Left hindlimb (tissue), 1 donor: ENCODE data around the gene ARFGEF3.
"Not testable (repeated sequence)": the region's sequence is repeated elsewhere in the genome, so short reads cannot be mapped to it uniquely, and the experiment has no call there.

Experiments used
- DNase-seq: peaks from one replicate; pipeline ENCODE4 v3.0.0-alpha.2; 2018

ARFGEF3 gene

DNA sequence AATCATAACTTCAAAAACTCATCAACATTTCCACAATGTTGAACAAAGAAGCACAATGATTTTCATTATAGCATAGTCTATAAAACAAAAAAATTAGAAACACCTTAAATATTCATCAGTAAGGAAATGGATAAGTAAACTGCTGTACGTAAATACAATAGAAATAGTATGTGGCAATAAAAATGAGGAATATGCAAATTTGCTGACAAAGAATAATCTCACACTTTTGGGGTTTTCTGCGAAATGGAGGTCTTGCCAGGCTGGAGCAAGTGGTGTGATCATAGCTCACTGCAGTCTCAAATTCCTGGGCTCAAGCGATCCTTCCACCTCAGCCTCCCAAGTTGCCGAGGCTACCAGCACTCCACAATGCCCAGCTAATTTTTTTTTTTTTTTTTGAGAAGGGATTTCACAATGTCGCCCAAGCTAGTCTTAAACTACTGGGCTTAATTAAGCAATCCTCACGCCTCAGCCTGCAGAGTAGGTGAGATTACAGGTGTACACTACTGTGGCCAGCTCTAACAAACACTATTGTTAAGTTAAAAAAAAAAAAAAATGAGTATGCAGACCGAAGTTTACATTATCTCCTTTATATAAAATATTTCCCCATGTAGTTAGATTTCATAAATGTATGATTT lies 157.1 kb downstream of the ARFGEF3 start:
- DNase-seq = no peak

DNA sequence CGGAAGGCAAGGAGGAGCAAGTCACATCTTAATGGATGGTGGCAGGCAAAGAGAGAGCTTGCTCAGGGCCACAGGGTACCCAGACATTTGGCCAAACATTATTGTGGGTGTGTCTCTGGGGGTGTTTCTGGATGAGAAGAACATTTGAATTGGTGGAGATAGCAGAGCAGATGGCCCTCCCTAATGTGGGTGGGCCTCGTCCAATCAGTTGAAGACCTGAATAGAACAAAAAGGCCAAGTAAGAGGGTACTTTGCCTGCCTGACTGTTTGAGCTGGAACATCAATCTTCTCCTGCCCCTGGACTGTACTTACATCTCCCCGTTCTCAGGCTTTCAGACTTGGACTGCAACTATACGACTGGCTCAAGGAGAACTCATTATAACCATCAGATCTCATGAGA lies 160.2 kb downstream of the ARFGEF3 start:
- no peak for DNase-seq

DNA sequence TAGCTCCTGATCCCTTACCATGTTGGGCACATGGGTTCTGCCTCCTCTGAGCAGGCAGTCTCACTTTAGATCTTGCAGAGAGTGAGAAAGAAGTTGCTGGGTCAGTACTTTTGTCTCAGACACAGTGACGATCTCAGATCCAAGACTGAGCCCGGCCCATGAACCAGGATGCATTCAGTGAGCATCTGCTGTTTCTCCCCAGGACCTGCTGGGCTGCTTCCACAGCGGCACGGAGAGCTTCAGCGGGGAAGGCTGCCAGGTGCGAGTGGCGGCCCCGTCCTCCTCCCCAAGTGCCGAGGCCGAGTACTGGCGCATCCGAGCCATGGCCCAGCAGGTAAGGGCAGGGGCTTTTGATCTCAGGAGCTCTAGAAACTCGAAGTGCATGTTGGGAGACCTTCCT lies 162.1 kb downstream of the ARFGEF3 start:
- DNase-seq = no peak

DNA sequence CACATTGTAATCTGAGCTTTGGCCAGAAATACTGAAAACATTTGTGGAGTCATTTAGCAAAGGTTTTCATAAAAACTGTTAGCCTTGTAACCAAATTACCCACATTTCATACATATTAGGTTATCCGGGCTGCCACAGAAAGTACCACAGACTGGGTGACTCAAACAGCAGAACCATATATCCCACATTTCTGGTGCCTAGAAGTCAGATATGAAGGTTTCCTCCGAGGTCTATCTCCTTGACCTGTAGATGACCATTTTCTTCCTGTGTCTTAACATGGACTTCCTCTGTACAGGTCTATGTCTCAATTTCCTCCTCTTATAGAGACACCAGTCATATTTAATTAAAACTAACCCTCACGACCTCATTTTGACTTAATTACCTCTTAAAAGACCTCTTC lies 166.5 kb downstream of the ARFGEF3 start:
- no peak for DNase-seq

DNA sequence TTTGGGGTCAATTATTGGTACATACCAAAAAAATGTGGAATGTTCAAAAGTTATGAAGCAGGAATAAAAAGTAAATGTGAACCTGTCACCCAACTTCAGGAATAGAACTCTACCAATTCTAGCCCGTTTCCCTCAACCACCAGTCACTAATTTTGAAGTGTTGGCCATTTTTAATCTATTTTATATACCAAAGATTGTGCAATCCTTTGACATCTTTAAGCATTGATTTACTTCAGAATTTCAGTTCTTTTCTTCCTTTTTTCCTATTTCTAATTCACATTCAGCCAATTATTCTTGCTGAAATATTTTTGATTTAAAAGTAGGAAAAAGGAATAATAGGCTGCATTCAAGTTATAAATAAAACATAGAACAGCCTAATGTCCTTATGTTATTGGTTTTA lies 169.0 kb downstream of the ARFGEF3 start:
- no peak for DNase-seq

DNA sequence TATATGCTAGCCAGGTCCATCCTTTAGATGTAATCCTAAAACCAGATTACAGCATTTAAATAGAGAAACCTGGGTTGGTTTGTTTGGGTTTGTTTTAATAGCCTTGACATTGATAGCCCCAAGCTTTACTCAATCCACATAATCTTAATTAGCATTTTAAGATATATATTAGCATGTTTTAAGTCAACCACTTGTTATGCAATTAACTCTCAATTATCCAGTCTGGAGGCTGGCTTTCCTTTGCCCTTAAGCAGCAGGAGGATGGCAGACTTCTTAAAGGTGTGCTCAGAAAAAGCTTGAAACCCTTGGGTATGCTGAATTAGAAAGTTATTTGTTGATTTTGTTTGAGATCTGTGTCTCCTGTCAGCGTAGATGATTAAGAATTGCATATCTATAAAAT lies 169.7 kb downstream of the ARFGEF3 start:
- DNase-seq = no peak

DNA sequence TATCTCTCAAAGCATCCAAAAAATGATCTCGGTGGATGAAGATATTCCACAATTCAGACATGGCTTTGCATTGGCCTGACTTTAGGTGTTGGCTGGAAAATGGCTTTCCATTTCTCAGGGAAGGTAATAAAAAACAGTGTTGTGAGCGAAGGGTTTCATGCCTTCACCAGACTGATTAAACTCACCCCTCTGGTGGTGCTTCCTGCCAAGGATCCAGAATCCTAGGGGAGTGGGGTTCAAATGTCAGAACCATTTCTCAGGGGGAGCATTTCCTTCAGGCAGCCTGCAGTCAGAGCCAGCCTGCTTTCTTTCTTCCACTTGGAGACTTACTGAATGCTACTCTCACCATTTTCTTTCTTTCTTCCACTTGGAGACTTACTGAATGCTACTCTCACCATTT lies 170.2 kb downstream of the ARFGEF3 start:
- no peak for DNase-seq

DNA sequence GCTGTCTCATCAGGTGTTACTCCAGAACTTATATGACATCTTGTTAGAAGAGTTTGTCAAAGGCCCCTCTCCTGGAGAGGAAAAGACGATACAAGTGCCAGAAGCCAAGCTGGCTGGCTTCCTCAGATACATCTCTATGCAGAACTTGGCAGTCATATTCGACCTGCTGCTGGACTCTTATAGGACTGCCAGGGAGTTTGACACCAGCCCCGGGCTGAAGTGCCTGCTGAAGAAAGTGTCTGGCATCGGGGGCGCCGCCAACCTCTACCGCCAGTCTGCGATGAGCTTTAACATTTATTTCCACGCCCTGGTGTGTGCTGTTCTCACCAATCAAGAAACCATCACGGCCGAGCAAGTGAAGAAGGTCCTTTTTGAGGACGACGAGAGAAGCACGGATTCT lies 172.3 kb downstream of the ARFGEF3 start:
- no peak for DNase-seq

DNA sequence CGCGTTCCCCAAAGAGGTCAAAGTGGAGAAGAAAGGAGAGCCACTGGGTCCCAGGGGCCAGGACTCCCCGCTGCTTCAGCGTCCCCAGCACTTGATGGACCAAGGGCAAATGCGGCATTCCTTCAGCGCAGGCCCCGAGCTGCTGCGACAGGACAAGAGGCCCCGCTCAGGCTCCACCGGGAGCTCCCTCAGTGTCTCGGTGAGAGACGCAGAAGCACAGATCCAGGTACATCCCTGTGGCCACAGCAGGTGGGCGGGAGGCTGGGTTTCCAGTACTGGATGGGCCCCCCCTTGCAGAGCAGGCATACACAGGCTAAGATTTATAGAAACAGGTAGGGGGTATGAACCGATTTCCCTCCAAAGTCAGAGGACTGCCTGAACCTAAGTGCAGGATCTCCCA lies 173.2 kb downstream of the ARFGEF3 start:
- DNase-seq = no peak

DNA sequence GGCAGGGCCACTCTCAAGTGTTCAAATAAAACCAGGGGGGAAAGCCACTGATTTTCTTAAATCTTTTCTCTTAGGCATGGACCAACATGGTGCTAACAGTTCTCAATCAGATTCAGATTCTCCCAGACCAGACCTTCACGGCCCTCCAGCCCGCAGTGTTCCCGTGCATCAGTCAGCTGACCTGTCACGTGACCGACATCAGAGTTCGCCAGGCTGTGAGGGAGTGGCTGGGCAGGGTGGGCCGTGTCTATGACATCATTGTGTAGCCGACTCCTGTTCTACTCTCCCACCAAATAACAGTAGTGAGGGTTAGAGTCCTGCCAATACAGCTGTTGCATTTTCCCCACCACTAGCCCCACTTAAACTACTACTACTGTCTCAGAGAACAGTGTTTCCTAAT lies 174.5 kb downstream of the ARFGEF3 start:
- DNase-seq = no peak

DNA sequence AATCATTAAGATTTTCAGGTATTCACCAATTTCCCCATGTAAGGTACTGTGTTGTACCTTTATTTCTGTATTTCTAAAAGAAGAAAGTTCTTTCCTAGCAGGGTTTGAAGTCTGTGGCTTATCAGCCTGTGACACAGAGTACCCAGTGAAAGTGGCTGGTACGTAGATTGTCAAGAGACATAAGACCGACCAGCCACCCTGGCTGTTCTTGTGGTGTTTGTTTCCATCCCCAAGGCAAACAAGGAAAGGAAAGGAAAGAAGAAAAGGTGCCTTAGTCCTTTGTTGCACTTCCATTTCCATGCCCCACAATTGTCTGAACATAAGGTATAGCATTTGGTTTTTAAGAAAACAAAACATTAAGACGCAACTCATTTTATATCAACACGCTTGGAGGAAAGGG lies 175.3 kb downstream of the ARFGEF3 start:
- no peak for DNase-seq

DNA sequence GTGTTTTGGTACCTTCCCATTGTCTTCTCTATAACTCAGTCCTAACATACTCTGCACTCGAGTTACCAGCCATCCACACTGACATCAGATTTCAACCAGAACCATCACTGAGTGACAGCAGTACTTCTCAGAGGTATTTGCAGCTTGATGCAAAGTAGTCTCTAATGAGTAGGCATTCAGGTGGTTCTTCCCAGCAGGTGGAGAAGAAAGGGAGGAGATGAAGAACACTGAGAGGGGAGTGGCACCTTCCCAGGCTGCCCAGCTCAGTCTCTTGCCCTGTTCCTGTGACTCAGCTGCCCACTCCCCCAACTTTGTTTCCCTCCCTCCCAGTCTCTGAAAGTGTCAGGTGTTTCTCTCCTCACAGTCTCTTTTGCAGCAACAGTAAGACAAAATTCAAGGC lies 177.3 kb downstream of the ARFGEF3 start:
- DNase-seq = no peak

DNA sequence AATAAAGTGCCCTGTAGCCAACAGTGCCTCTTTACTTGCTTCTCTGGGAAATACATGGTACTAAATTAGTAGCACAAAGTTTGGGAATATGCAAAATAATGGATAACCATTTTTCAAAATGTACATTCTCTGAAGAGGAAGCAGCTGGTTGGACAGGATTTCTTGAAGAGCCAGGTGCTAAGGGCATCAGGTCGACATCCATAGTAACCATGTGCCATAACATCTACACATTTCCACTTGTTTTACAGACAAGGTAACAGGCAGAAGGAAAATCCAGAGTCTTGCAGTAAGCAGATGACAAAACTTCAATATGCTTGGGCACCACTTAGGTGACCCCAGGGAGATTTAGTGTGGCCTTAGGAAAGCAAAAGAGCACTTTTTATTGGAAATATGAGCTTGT lies 179.4 kb downstream of the ARFGEF3 start:
- no peak for DNase-seq

DNA sequence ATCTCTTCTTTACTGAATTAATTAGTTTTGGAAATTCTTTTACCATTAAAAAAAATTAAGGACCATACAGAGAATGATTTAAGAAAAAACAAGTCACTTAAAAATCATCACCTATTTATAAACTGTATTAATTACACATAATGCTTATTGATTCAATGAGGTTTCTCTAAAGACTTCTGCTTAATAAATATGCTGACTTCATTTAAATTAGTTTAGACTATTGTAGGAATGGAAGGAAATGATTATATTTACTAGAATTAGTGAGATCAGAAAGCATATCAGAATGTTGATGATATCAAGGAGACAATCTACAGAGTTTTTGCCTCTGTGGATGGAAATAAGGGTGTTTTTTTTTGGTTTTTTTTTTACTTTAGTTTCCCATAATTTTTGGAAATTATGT lies 181.4 kb downstream of the ARFGEF3 start:
- DNase-seq = no peak

DNA sequence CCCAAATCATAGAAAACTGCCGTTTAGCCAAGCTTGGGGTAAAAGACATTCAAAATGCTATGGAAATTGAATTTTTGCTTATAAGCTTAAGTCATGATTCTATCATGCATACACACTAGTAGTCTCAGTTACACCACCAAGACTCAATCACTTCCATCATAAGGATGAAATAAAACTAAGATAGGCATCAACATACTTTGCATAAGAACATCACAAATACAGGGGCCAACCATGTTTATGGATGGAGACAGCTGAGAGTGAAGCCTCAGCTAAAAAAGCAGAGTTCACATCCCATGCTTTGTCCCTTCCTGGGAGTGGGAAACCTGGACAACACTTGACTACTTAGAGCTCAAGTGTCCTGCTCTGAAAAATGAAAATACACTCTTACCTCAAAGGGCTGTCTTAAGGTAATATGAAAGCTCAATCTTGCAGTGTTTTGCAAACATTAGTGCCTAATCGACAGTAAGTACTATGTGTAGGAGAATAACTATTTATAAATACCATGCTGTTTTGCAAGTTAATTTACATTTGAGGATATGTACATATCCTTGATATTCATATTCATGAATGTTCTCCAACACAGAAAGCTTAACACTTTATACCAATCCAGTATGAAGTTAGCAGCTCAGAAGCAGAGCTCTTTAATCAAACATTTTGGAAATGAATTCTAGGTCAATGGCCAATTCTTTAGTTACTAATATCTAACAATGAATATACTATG lies 184.0 kb downstream of the ARFGEF3 start:
- no peak for DNase-seq

DNA sequence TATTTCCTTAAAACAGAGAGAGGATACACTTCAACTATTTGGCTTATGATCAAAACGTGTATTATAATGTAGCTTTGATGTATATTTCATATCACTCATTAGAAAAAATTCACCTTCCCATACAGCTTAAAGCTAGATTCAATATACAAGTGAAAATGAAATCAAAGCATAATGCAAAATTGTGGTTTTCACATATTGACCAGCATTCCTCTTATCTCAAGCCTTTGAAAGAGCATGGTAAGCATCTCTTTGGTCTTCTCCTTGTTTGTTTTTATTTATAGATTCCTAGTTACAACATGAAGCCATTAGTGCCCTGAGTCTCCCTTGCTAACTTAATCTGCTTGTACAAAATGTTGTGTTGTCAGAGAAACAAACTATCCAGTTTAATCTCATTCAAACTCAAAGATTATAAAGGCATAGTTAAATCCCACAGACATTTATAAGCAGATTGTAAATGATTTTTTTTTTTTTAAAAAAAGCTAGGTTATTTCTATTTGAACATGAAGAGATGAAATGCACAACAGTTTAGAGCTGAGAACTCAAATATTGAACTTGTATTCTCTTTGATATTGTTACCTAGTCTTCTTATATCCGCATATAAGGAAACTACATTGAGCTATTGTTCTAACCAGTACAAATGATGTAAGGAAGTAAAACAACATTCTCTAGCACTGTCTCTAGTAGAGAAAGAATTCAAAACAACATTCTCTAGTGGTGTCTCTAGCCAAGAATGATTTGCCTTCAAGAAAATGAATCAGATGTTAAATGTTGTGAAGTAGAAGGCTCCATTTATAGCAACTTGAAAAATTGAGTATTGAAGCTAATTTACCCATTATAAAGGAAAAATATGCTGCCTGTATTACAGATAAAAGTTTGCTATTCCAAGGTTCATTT lies 184.8 kb downstream of the ARFGEF3 start:
- no peak for DNase-seq

DNA sequence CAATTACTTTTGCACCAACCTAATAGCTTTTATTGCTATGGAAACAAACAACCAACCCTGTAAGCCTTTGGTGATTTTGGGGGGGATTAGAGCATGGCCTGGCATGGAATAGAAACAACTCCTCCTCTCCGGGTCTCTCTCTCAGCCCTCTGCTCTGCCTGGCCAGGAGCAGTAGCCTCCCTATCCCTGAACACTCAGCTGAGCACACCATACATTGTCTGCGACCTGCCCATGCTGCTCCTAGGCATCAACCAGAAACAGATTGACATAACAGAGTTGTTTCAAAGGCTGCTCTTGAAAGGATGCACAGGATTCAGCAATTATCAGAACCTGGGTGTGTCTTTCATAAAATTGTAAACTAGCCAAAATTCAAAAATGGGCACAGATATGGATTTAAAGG lies 186.1 kb downstream of the ARFGEF3 start:
- DNase-seq = no peak

DNA sequence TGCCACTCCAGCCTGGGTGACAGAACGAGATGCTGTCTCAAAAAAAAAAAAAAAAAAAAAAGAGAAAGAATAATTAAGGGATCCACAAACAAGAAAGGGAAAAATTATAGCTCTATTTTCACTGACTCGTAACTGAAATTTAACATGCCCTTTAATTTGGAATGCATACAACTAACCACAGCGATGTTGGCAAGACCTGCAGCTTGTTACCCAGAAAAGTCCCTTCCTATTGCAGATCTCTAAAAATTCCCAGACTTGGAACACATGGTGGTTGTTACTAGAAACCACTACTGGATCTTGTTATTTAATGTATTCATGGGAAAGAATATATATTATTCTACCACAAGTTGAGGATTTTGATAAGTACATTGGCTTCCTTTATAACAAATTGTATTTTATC lies 188.2 kb downstream of the ARFGEF3 start:
- DNase-seq = no peak

DNA sequence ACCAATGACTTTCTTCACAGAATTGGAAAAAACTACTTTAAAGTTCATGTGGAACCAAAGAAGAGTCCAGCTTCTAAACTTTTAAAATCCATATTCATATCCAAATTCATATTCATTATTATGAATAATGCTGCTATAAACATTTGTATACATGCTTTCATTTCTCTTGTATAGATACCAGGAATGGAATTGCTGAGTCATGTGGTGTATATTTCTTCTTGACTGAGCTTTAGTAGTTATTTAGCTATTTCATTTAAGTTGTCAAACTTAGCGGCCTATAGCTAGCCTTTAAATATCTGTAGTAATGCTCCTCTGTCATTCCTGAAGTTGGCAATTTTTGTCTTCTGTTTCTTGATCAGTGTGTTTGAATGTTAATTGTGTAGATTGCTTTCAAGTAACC lies 196.2 kb downstream of the ARFGEF3 start:
- no peak for DNase-seq

DNA sequence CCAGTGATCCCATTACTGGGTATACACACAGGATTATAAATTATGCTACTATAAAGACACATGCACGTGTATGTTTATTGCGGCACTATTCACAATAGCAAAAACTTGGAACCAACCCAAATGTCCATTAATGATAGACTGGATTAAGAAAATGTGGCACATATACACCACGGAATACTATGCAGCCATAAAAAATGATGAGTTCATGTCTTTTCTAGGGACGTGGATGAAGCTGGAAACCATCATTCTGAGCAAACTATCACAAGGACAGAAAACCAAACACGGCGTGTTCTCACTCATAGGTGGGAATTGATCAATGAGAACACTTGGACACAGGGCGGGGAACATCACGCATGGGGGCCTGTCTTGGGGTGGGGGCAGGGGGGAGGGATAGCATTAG lies 206.9 kb downstream of the ARFGEF3 start:
- DNase-seq = not testable (repeated sequence)

DNA sequence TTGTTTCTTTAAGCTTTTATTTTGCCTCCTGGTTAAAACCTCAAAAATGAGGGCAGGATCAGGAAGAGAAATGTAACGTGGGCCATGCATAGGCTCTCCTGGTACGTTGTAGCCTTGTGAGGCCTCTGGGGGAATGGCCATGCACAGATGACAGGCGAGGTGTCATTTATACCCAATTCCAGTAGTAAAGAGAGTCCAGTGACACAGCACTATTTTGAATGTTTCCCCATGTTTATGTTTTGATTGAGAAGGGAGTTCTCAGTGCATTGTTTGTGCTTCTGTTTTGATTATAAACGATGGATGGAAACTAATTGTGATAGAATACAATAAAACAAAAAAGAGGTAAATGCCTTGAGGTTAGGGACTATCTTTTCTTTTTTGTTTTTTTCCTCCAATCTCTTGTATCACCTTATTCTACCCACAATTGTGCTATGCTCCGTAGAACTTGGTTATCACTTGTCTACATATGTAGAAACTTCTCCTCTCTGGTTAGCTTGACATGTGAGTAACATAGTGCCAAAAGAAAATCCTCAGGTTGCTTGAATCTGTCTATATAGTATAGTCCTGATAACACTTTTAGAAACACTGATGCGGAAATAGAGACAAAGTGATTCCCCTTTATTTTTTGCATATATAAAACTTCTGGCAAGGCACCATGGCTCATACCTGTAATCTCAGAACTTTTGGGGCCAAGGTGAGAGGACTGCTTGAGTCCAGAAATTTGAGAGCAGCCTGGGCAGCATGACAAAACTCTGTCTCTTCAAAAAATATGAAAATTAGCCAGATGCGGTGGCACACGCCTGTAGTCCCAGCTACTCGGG lies 209.1 kb downstream of the ARFGEF3 start:
- no peak for DNase-seq

DNA sequence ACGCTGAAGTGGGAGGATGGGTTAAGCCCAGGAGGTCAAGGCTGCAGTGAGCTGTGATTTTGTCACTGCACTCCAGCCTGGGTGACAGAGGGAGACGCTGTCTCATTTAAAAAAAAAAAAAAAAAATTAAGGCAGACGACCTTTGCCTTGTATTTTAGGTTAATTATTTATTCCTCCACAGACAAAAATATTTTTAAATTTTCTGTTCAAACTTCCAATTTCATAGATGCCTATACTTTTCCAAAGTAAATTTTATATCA lies 209.6 kb downstream of the ARFGEF3 start:
- no peak for DNase-seq

DNA sequence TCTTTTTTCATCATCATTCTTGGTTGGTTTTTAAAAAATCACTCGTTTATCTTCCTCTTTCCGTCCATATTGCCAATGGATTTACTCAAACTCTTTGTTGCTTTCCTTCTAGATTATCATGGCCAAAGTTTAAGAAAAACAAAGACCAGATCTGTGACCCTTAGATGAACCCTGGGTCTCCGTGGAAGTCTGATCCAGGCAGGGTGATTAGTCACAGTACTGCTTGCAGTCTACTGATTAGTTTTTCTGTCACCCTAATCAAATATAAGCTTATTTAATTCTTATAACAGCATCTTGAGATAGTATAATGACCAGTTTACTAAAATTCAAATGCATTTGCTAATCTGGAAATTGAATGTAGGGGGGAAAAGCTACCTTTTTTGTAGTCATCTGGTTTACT lies 210.0 kb downstream of the ARFGEF3 start:
- DNase-seq = no peak
